Colon (tissue), 2 donors: ENCODE results near the gene SSTR5.

Experiments
- FAIRE-seq: peaks from 2 replicates; lab custom pipeline; 2012; peaks lifted over from hg19 to GRCh38; lab: Jason Lieb, UNC
- donor health status: control.
- donor health status: control.

Gene SSTR5

DNA sequence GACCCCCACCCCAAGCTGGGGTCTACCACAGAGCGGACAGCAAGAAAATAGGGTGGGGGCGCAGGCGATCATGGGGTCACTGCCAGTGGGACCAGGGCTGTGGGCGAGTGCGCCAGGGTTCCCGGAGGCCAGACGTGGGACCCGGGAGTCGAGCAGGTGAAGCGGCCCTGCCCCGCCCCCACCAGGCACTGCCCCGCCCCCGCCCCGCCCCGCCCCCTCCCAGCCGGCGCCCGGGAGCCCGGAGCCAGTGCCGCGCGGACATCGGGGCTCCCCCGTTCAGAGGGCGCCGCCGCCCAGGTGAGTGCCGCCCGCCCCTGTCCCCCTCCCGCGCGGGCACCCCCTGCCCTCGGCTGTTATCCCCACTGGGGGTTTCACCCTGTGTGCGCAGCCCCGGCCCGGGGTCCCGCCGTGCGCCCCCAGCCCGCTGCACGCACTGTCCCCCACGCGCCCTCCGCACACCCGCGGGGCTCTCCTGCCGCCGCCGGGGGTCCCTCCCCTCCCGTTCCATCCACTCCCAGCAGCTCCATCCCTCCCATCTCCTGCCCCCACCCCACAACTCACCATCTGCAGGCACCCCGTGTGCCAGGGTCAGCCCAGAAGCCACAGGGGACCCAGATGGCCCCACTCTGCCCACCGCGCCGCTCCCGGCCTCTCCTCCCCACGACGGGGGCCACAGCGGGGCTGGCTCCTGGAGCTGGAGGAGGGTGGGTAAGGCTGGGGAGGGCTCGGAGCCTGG, at the start of gene SSTR5:
SSTR5 (plus strand) TSS at position 222 of the 736 bp plus-strand sequence. CDS start 6,122 bp downstream, outside the sequence.
- no peak for FAIRE-seq

DNA sequence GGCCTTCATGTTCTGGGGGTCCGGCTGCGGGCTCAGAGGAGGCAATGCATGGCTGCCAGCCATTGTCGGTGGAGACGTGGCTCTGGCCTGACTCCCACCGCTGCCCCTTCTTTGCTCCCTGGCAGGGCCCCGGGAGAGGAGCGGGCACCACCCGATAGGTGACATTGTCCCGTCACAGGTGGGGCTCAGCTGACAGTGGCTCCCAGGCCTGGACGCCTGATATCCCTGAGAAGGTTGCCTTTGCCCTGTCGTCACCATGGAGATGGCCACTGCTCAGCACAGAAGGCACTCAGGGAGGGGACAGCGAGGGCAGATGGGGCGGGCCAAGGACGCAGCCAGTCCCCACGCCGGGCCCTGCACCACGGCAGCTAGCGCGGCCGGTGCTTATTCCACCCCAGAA, 48.4 kb upstream of the SSTR5 start:
- FAIRE-seq = no peak

DNA sequence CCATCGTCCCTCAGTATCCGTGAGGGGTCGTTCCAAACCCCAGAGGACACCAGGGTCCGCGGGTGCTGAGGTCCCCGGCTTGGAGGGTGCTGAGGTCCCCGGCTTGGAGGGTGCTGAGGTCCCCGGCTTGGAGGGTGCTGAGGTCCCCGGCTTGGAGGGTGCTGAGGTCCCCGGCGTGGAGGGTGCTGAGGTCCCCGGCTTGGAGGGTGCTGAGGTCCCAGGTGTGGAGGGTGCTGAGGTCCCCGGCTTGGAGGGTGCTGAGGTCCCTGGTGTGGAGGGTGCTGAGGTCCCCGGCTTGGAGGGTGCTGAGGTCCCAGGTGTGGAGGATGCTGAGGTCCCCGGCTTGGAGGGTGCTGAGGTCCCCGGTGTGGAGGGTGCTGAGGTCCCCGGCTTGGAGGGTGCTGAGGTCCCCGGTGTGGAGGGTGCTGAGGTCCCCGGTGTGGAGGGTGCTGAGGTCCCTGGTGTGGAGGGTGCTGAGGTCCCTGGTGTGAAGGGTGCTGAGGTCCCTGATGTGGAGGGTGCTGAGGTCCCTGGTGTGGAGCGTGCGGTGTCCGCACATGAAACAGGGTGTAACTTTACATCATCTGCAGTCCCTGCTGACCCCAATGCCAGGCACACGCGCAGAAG, 47.3 kb upstream of the SSTR5 start:
- FAIRE-seq = peak; percentile 84

DNA sequence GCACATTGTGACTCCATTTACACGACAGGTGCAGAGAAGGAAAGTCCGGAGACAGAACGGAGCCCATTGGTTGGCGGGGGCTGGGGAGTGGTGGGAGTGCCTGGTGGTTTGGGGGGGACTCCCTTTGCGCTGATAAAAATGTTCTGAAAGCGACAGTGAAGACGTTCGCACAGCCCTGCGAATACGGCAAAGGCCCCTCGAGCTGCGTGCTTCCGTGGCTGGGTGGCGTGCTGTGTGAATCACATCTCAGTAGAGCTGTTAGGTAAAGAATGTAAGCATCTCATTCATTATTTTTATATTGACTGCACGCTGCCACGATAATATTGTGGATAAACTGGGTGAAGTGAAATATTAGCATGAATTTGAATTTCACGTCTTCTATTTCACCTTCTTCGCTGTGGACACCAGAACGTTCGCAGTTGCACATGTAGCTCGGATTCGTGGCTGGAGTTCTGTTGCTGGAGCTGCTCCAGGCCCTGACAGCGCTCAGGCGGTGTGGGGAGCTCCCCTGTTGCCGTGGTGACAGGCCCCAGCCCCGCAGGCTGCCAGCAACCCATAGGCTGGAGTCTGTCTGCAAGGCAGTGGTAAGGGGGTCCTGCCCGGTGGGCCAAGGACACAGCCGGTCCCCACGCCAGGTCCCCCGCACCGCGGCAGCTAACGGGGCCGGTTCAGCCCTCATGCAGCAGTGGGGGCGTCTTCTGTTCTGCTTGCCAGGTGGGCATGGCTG, 46.3 kb upstream of the SSTR5 start:
- FAIRE-seq = no peak

DNA sequence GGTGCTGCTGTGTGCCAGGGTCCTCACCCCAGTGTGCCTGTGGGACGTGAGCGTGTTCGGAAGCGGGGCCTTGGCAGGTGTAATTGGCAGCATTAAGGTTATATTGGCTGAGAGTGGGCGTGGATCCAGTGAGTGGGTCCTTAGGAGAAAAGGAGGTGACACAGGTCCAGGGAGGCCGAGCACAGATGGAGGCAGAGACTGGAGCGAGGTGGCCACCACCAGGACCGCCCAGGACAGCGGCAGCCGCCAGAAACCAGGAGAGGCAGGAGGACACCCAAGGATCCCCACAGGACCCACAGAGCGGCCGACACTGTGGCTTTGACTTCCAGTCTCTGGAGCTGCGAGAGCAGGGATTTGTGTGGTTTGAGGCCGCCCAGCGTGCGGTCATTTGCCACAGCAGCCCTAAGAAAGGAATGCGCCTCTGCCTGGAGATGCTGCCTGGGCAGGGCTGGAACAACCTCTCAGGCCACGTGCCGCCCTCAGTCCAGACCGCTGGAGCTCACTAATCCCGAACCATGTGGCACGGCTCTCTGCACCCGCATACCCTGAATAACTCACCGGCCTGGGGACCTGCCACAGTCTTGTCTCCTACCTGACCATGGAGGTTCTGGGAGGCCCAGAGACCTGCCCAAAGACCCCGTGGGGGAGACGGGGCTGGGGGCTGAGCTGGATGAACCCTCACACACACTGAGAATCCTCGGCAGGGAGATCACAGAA, 45.6 kb upstream of the SSTR5 start:
- no peak for FAIRE-seq

DNA sequence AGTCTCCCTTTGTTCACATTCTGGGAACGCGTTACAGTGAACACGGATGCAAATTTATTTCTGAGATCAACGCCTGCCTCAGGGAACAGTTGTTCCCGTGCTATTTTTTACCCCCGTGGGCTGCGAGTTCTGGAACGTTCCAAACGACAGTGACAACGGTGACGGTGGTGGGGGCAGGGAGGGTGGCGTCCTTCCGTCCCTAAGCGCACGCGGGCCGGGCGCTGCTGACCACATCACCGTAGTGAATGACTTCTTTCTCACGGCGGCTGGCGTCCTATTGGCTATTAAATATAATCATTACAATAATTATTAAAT, 45.1 kb upstream of the SSTR5 start:
- no peak for FAIRE-seq

DNA sequence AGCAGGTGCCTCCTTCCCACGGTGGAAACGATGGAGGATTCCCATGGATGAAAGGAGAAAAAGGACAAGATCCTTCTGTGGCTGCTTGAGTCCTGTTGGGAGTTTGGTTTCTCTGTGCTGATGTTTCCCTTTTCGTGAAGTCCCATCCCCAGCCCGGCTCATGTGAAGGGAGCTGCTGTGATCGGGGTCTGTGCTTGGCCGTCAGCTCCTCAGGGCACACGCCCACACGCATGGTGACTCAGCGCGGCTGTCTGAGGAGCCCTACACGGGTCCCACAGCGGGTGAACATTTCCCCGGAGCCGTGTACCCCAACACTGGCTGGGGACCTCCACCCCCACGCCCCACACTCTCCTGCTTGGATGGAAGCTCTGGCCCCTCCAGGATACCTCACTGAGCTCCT, 44.5 kb upstream of the SSTR5 start:
- no peak for FAIRE-seq

DNA sequence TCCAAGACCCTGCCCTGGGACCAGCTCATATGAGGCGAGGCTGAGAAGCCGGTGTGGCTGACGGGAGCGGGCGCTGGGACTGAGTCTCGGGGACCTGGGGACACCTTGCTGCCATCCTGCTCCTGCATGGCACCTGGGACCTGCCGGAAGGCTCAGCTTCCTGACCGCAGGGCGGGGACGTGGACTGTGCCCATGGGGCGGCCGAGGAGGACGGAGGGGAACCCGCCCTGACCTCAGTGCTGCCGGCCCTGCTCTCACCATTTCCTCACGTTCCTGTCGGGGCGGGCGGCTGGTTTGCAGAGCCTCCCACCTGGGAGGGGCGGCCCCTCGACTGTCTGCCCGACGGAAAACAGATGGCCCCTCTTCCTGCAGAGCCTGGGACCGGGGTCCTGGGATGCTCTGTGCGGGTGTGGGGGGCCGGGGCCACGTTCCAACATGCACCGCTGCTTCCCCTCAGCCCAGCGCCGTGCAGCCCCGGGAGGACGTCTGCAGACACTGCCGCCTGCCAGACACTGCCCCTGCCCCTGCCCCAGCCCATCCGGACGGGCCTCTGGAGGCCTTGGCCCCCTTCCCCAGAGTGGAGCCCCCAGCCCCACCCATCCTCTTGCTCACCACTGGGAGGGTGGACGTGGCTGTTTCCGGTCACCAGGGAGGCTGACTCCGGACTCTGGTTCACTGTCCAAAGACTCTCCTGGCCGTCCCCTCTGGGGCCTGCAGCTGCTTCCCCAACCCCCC, 43.9 kb upstream of the SSTR5 start:
- no peak for FAIRE-seq

DNA sequence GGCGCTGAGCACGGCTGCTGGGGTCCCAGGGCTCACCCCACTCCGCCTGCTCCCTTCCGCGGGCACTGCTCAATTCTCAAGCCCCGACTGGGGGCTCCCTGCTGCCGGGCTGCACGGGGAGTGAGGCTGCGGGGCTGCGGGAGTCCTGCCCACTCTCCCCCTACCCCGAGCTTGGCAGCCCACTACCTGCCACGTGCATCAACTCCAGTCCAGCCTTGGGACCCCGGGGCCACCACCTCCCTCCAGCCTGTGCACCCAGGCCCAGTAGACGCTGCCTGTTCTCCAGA, 43.3 kb upstream of the SSTR5 start:
- no peak for FAIRE-seq

DNA sequence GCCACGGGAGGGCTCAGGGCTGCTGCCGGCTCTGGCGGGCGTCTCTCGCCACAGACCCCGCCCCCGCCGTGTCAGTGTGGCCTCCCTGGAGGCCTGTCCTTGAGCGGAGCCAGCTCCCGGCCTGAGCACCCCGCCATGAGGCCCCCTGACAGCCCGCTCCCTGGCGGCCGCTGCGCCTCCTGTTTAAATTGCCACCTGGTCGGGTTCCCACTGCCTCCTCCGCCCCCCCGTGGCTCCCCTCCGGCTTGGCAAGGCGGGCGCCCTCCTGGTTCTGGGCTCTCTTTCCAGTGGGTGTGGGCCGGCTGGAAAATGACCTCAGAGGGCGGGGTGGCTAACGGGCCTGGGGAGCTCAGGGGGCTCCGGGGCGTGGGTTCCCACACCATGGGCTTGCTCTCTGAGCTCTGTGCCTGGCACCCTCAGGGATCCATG, 42.1 kb upstream of the SSTR5 start:
- no peak for FAIRE-seq

DNA sequence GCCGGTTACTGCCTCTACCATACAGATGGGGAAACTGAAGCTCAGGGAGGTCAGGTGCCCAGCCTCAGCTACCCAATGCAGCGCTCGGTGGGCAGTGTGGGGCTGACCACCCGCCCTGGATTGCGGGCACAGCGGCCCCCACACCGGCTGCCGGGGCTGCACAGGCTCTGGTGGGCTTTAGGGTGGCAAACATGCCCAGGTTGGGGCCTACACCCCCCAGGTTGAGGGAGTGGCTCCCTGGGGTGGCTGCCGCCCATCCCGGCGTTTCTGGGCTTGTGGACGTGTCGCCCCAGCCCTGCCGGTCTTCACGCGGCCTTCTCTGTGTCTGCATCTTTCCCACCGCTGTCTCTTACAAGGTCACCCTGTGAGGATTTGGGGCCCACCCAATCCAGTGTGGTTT, 40.9 kb upstream of the SSTR5 start:
- FAIRE-seq = no peak

DNA sequence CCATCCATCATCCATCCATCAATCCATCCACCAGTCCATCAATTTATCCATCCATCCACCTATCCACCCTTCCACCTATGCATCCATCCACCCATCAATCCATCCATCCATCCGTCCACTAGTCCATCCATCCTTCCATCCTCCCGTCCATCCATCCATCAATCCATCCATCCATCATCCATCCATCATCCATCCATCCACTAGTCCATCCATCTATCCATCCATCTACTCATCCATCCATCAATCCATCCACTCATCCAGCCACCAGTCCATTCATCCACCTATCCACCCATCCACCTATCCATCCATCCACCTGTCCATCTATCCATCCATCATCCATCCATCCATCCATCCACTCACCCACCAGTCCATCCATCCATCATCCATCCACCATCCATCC, 39.9 kb upstream of the SSTR5 start:
- FAIRE-seq = no peak

DNA sequence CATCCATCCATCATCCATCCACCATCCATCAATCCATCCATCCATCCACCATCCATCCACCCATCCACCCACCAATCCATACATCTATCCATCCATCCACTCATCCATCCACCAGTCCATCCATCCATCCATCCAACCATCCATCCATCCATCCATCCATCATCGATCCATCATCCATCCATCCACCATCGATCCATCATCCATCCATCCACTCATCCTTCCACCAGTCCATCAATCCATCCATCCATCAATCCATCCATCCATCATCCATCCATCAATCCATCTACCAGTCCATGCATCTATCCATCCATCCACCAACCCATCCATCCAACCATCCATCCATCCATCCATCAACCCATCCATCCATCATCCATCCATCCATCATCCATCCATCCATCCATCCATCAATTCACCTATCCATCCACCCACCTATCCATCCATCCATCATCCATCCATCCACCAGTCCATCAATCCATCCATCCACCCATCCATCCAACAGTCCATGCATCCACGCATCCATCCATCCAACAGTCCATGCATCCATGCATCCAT, 39.3 kb upstream of the SSTR5 start:
- FAIRE-seq = no peak

DNA sequence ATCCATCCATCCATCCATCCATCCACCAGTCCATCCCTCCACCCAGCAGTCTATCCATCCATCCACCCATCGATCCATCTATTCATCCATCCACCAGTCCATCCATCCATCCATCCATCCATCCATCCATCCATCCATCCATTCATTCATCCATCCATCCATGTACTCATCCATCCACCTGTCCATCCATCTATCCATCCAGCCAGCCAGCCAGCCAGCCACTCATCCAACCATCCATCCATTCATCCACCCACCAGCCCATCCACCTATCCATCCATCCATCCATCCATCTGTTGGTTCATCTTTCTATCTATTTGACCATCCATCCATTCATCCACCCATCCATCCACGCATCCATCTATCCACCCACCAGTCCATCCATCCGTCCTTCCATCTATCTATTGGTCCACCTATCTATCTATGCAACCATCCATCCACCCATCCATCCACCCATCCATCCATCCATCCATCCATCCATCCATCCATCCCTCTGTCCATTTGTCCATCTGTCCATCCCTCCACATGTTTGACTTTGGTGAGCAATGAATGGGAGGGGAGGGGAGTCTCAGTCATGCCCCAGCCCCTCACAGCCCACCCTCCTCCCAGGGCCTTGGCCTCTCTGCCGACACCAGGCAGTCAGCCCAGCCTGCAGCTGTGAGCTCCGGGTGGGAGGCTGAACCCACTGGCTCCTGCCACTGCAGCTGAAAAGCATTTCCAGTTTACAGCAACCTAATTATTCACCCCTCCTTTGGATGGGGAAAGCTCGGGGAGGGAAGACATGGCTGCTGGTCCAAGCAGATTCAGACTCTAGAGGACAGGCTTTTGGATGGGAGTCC, 38.1 kb upstream of the SSTR5 start:
- FAIRE-seq = no peak

DNA sequence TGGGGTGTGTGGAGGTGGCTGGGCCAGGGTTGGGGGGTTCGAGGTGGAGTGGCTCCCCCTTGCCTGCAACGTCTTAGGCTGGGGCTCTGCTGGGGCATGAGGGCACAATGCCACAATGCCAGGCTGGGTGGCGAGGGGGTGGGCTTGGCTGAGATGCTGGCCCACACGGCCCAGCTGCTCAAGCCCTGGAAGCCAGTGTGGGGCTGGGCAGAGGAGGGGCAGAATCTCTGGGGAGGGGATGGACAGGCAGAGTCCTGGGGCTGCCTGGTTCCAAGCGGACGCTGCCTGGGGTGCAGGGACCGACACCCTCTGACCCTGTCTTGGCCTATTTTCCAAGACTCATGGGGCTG, 37.5 kb upstream of the SSTR5 start:
- no peak for FAIRE-seq

DNA sequence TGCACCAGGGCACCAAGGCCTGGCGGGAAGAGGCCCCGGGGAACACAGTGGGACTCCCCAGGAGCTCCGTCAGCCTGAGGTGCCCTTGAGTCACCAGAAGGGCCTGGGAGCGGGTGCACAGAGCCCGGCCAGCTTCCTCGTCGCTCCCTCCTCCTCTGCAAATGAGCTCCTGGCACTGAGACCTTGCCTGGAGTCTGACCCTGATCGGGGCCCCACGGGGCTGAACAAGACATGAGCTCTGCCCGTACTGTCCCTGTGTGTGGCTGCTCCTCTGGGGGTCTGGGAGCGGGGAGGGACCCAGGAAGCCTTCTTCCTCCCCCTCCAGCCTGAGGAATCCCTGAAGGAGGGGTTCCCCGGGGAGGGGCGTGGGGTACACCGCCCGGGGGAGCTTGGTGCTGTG, 36.4 kb upstream of the SSTR5 start:
- FAIRE-seq = no peak

DNA sequence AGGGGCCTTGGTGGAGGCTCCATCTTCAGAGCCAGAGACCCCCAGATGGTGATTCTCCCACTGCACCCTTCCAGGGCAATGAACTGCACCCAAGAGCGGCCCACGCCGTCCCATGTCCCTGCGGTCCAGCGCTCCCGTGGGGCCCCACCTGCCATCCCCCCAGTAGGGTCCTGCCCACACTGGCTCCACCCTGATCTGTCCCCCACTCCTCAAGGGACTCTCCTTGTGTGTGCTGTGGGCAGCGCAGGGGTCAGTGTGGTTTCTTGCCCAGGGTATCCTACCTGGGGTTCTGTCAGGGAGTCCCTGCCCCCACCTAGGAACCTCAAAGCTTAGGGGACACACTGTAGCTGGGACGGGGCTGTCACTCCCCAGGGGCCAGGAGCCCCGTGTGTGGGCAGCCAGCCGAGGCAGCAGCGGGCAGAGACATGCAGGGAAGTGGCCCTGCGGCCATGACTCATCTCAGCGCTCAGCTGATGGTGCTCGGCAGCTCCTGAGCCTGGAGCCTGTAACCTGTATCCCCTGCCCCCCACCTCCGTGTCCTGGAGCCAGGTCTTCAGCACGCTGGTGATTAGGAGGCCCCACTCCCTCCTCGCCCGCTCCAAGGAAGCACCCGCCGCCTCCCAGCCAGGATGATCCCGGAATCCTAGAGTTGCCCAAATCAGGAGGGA, 35.7 kb upstream of the SSTR5 start:
- FAIRE-seq = no peak

DNA sequence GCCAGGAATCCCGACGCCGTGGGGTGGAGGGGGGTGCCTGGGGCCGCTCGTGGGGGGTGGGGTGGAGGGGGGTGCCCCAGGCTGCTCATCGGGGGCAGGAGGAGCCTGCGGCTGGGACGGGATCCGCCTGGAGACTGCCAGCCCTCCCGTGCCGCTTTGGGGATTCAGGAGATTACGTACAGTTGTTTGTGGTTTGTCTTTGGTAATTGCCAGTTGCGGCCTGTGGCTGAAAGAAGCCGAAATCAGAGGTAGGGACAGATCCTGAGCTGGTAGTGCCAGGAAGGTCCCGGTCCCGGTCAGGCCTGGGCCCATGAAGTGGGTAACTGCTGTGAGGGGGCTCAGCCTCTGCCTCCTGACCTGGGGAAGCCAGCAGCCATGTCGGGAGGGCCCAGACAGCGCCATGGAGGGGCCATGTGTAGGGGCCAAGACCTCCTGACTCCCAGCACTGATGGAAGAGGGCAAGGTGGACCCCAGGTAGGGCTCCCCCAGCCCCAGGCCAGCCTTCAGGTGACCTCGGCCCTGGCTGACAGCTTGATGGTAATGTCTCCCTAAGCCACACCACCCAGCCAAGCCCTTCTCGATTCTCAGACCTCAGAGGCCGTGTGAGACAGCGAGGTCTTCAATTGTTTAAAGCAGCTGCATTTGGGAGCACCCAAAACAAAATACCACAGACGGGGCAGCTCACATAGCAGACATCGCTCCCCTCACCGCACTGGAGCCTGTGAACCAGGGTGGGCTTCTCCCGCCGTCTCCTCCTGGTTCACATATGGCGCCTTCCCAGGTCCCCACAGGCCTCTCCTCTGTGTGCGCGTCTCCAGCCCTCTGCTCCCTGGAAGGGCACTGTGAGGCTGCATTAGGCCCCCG, 34.9 kb upstream of the SSTR5 start:
- FAIRE-seq = no peak

DNA sequence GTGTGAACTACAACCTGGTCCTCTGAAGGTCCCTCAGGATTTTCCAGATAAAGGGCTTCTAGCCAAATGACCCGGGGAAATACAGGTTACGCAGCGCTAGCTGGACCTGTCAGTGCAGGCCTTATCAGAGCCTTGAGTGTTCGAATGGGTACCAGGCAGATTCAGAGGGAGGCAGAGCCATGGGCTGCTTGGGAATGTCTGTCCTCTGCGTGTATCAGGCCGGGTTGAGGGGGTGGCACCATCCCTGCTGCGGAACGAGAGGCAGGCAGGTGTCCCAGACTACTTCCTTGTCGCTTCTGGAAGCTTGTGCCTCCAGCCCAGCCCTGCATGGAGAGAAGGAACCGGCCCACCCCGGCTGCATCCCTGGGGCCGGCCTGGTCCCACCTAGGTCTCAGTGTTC, 33.6 kb upstream of the SSTR5 start:
- no peak for FAIRE-seq

DNA sequence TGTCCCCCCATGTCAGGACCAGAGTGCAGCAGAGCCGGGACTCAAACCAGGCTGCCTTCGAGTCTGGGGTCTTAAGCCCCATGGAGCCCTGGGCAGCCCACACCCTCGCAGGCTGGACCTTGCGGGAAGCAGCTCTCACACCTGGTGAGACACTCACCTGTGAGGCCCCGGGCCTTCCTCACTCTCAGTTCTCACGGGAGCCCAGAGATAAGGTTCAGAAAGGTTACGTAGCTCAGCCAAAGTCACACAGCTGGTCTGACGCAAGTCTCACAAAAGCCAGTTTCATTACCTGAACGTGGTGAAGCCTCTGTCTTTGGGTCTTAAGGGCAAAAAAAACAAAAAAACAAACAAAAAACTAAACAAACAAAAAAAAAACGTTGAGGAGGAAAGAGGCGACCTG, 32.8 kb upstream of the SSTR5 start:
- FAIRE-seq = no peak
